SK-N-SH (cell line): Measurements from ENCODE around the gene MED16. TPM values are rescaled to one million over a fixed set of nuclear protein-coding genes. Genes with fewer than 3 reads are reported as not detected.

ENCODE experiments used
- CTCF ChIA-PET: fragments of 300-600, 350-600 bp; formaldehyde crosslinking; extraction: SDS; loops from one replicate; lab custom pipeline; 2021; lab: Yijun Ruan, JAX
- POLR2A ChIA-PET: fragments of 350-600 bp; sonication (Branson Sonifier 250); formaldehyde crosslinking; extraction: SDS; loops from one replicate; lab custom pipeline; 2020; ENCODE audit warnings: antibody characterized with exemption, inconsistent platforms; lab: Yijun Ruan, JAX
- DNase-seq: peaks from one replicate; pipeline ENCODE4 v3.0.0; 2012
- H2AFZ ChIP-seq: fragments of 200-600 bp; sonication (generic); 2 replicates; pipeline ENCODE4 v1.8.1; 2016; ENCODE audit warnings: antibody characterized with exemption, mild to moderate bottlenecking, low read depth
- H3F3A ChIP-seq: fragments of 200-600 bp; sonication (generic); replicated peaks from 2 replicates; pipeline ENCODE3; 2016; ENCODE audit warnings: antibody characterized with exemption, mild to moderate bottlenecking; ENCODE audit not compliant: insufficient read depth
- H3K27ac ChIP-seq, 2 experiments: fragments of 200-500 bp in 1 of 2; fragments of 200-600 bp in 1 of 2; sonication (Bioruptor generic) in 1 of 2; sonication (generic), shearing (Covaris generic) in 1 of 2; 2 replicates each; pipeline versions ENCODE4 v1.5.1 to v1.6.1; 2014 to 2016; ENCODE audit warnings: low read depth in 2 of 2, inconsistent platforms in 1 of 2, low read length in 1 of 2, mild to moderate bottlenecking in 1 of 2, mixed read lengths in 1 of 2
- H3K27me3 ChIP-seq: fragments of 200-600 bp; sonication (generic), shearing (Covaris generic); 2 replicates; pipeline ENCODE4 v1.6.1; 2016; ENCODE audit warnings: mixed run types; ENCODE audit not compliant: insufficient read depth
- H3K36me3 ChIP-seq, 2 experiments: fragments of 200-500 bp in 1 of 2; fragments of 200-600 bp in 1 of 2; sonication (Bioruptor generic) in 1 of 2; sonication (generic) in 1 of 2; replicated peaks in 1 of 2; 2 replicates each; pipeline versions ENCODE3 to v1.5.1; 2014 to 2016; ENCODE audit warnings: low read length in 1 of 2, mild to moderate bottlenecking in 1 of 2; ENCODE audit not compliant: insufficient read depth in 2 of 2, control insufficient read depth in 1 of 2
- H3K4me1 ChIP-seq, 2 experiments: fragments of 200-500 bp in 1 of 2; fragments of 200-600 bp in 1 of 2; sonication (Bioruptor generic) in 1 of 2; sonication (generic), shearing (Covaris generic) in 1 of 2; 2 replicates each; pipeline versions ENCODE4 v1.5.1 to v1.6.1; 2014 to 2016; ENCODE audit warnings: low read depth in 1 of 2, low read length in 1 of 2, mixed run types in 1 of 2; ENCODE audit not compliant: insufficient read depth in 2 of 2, control insufficient read depth in 1 of 2
- H3K4me2 ChIP-seq: fragments of 200-600 bp; sonication (generic), shearing (Covaris generic); 2 replicates; pipeline ENCODE4 v1.6.1; 2017; ENCODE audit warnings: mixed run types
- H3K4me3 ChIP-seq, 2 experiments: fragments of 200-500 bp in 1 of 2; fragments of 200-600 bp in 1 of 2; sonication (Bioruptor generic) in 1 of 2; sonication (generic), shearing (Covaris generic) in 1 of 2; 2 replicates each; pipeline versions ENCODE4 v1.5.1 to v1.8.1; 2014 to 2016; ENCODE audit warnings: low read depth in 2 of 2, inconsistent platforms in 1 of 2, low read length in 1 of 2, mild to moderate bottlenecking in 1 of 2, mixed read lengths in 1 of 2, moderate library complexity in 1 of 2
- H3K79me2 ChIP-seq: fragments of 200-600 bp; sonication (generic); 2 replicates; pipeline ENCODE4 v1.8.1; 2017; ENCODE audit warnings: mild to moderate bottlenecking; ENCODE audit not compliant: insufficient read depth
- H3K9ac ChIP-seq: fragments of 200-600 bp; sonication (generic); 2 replicates; pipeline ENCODE4 v1.6.1; 2017; ENCODE audit warnings: mixed run types
- H3K9me2 ChIP-seq: fragments of 200-600 bp; sonication (generic); 2 replicates; pipeline ENCODE4 v1.6.1; 2017; ENCODE audit warnings: mixed run types
- H3K9me3 ChIP-seq: fragments of 200-600 bp; sonication (generic); 2 replicates; pipeline ENCODE4 v1.6.1; 2017; ENCODE audit warnings: mixed run types, mild to moderate bottlenecking, moderate library complexity
- H4K20me1 ChIP-seq: fragments of 200-600 bp; sonication (generic); 2 replicates; pipeline ENCODE4 v1.6.1; 2017; ENCODE audit warnings: mild to moderate bottlenecking, mixed run types; ENCODE audit not compliant: insufficient read depth
- CHD2 ChIP-seq: fragments of 150-350 bp; IDR thresholded peaks from 2 replicates; pipeline ENCODE4 v1.6.1; 2018; ENCODE audit warnings: low read length; ENCODE audit not compliant: partially characterized antibody
- EP300 ChIP-seq, 2 experiments: IDR thresholded peaks; 2 replicates each; pipeline versions ENCODE4 v1.4.0 to v1.6.1; 2012; ENCODE audit warnings: borderline replicate concordance in 1 of 2, low read depth in 1 of 2, low read length in 1 of 2
- FOXM1 ChIP-seq: IDR thresholded peaks from 2 replicates; pipeline ENCODE4 v1.4.0; 2012; ENCODE audit warnings: low read depth, mild to moderate bottlenecking
- GATA2 ChIP-seq: sonication (generic); formaldehyde crosslinking; IDR thresholded peaks from 2 replicates; pipeline ENCODE4 v1.5.0; 2020; ENCODE audit warnings: mild to moderate bottlenecking, missing genetic modification reagents
- JUND ChIP-seq: IDR thresholded peaks from 2 replicates; pipeline ENCODE4 v1.4.0; 2012
- MEF2A ChIP-seq: IDR thresholded peaks from 2 replicates; pipeline ENCODE4 v1.4.0; 2012; ENCODE audit warnings: low read depth, borderline replicate concordance
- MXI1 ChIP-seq: IDR thresholded peaks from 2 replicates; pipeline ENCODE4 v1.6.1; 2012; ENCODE audit warnings: mild to moderate bottlenecking, low read depth, low read length, improper control_type of control experiment
- RFX5 ChIP-seq: IDR thresholded peaks from 2 replicates; pipeline ENCODE4 v1.6.1; 2012; ENCODE audit warnings: mild to moderate bottlenecking, improper control_type of control experiment, low read length
- RXRA ChIP-seq: IDR thresholded peaks from 2 replicates; pipeline ENCODE4 v1.4.0; 2012; ENCODE audit warnings: low read depth, mild to moderate bottlenecking, borderline replicate concordance
- SIN3A ChIP-seq: IDR thresholded peaks from 2 replicates; pipeline ENCODE4 v1.6.1; 2012; ENCODE audit warnings: low read depth, mild to moderate bottlenecking, low read length, moderate library complexity, borderline replicate concordance
- SMC3 ChIP-seq: IDR thresholded peaks from 2 replicates; pipeline ENCODE4 v1.6.1; 2012; ENCODE audit warnings: low read depth, low read length, improper control_type of control experiment
- TAF1 ChIP-seq: IDR thresholded peaks from 2 replicates; pipeline ENCODE4 v1.6.1; 2012; ENCODE audit warnings: low read depth, mild to moderate bottlenecking, low read length, moderate library complexity, borderline replicate concordance
- WGBS: methylation state at CpG from one replicate; pipeline ENCODE4 v1.1.6; 2017; ENCODE audit warnings: low lambda C conversion rate; 5-methylcytosine and 5-hydroxymethylcytosine counted together
- polyA plus RNA-seq, 3 experiments: library from polyadenylated mRNA; depleted of rRNA; stranded (reverse); fragments of >200 nt; gene quantifications; 2 replicates each; pipeline ENCODE4 v1.2.3, GENCODE V29; 2012
- TF ChIP-seq, protein P1 (sequence below): IDR thresholded peaks from 2 replicates; pipeline ENCODE4 v1.4.0; 2012; ENCODE audit warnings: low read depth, borderline replicate concordance
- TF ChIP-seq, protein P2 (sequence below): fragments of 150-350 bp; IDR thresholded peaks from 2 replicates; pipeline ENCODE4 v1.6.1; 2017; ENCODE audit warnings: antibody characterized with exemption, low read length, low read depth, borderline replicate concordance
- TF ChIP-seq, protein P3 (sequence below): IDR thresholded peaks from 2 replicates; pipeline ENCODE4; 2012

Gene MED16
- polyA plus RNA-seq, 1 of the 3 experiments (the other 2 are of a cell fraction) = 40.6 TPM

DNA sequence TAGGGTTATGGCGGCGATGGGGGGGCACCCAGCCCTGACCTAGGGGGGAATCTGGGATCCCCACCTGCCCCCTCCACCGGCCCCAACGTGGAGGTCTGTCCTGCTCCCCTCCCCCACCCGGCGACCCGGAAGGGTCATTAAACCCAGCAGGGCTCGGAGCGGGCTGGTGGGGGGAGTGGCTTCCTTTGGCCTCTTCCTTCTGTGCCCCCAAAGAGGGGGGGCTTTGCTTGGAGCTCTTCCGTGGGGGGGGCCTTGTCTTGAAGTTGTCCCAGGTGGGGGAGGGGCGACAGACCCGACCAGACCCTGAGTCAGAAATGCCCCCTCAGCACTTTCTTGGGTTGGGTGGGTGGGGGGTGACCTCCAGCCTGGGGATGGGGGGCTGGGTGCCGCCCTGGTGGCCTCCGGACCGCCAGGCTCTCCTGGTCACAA is 34.4 kb upstream of the MED16 start (continued):
- TF ChIP-seq, protein P1, sequence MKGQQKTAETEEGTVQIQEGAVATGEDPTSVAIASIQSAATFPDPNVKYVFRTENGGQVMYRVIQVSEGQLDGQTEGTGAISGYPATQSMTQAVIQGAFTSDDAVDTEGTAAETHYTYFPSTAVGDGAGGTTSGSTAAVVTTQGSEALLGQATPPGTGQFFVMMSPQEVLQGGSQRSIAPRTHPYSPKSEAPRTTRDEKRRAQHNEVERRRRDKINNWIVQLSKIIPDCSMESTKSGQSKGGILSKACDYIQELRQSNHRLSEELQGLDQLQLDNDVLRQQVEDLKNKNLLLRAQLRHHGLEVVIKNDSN = no peak
- TF ChIP-seq MXI1 (no peak), CHD2 (no peak)

DNA sequence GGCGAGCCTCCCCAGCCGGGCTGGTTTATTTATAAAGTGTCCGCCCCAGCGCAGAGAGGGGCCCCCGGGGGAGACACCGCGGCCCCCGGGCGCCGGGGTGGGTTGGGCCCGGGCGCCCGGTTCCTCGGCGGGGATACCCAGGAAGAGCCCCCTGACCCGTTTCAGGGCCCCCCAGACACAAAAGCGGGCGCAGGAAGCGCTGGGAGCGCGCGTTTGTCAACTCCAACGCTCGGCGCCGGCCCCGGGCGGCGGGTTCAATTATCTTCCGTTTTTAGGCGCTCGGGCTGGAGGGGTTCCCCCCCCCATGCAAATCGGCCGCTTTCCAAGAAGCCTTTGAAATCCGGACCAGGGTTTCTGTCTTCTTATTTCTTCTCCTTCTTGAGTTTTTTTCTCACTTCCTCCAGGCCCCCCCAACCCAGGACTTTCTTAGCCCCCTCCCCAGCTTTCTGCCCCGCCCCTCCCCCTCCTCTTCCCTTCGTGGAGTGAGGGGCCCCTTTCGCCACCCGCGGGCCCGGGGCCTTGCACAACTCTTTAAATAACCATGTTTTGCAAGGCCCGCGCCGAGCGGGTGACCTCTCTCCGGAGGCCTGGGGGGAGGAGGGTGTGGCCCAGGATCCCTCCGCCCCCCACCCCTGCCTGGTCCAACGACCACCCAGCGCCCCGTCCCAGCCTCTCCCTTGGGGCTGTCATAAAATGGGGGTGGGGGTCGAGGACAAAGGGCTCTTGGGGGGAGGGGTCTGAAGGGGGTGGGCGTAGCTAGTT is 33.8 kb upstream of the MED16 start:
- Histone ChIP-seq H3K36me3 (peaks cover 0 to 9% of the 10 kb centered on the region in 2 experiments), H3F3A (peaks cover 15% of the 10 kb centered on the region), H3K9me3 (no peaks in the 10 kb centered on the region), H3K4me2 (peak overlapping the region; percentile 91), H3K9me2 (no peaks in the 10 kb centered on the region), H3K27me3 (no peaks in the 10 kb centered on the region), H3K4me3 (peak overlapping the region; percentile 86 to 91), H3K27ac (peak overlapping the region; percentile 46 to 85; a peak in 3 of 4 replicates), H3K79me2 (peaks cover 30% of the 10 kb centered on the region), H2AFZ (0 out of 2 replicates have a peak overlapping the region, but pooled peaks have one; percentile 46), H4K20me1 (no peaks in the 10 kb centered on the region), H3K9ac (peak overlapping the region; percentile 87), H3K4me1 (peaks cover 7 to 18% of the 10 kb centered on the region in 2 experiments; a peak in 1 of 4 replicates)
- CTCF ChIA-PET = interaction anchor here (0.8 to 2.1 kb wide), 4 partner anchors 32 to 318 kb away, joined by 3 to 8 read pairs (median 4); partner anchors contain the start of gene WDR18
- TF ChIP-seq, protein P2, sequence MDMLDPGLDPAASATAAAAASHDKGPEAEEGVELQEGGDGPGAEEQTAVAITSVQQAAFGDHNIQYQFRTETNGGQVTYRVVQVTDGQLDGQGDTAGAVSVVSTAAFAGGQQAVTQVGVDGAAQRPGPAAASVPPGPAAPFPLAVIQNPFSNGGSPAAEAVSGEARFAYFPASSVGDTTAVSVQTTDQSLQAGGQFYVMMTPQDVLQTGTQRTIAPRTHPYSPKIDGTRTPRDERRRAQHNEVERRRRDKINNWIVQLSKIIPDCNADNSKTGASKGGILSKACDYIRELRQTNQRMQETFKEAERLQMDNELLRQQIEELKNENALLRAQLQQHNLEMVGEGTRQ = no peak
- TF ChIP-seq MXI1 = peak; percentile 35; the same call in 1 of the 2 replicates
- WGBS = 2% methylated on average over 26 of the region's 52 CpGs
- POLR2A ChIA-PET = no interaction called here
- DNase-seq = peak; percentile 78

DNA sequence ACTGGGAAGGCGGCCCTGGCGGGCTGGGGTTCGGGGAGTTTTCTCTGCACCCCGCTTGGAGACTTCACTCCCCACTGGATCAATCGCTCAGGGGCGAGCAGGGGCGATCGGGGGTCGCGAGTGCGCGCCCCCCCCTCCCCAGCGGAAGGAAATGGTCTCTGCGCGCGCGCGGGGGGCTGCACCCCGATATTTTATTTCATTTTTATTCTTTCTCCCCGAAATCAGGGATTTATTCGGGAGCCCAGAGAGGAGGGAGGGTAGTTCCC is 33.3 kb upstream of the MED16 start:
- TF ChIP-seq EP300 (IDR thresholded peaks at IDR 0.05; ENCODE audit: borderline replicate concordance in 1 of 2, low read depth in 1 of 2, low read length in 1 of 2) = no peak
- TF ChIP-seq MEF2A = no peak
- TF ChIP-seq JUND = no peak
- TF ChIP-seq SIN3A = no peak
- TF ChIP-seq SMC3 = no peak
- no peak for TF ChIP-seq RXRA
- TF ChIP-seq RFX5 = no peak
- TF ChIP-seq GATA2 (CRISPR knock-in tag) = no peak
- TF ChIP-seq TAF1 = no peak
- no peak for TF ChIP-seq FOXM1
- TF ChIP-seq, protein P3, sequence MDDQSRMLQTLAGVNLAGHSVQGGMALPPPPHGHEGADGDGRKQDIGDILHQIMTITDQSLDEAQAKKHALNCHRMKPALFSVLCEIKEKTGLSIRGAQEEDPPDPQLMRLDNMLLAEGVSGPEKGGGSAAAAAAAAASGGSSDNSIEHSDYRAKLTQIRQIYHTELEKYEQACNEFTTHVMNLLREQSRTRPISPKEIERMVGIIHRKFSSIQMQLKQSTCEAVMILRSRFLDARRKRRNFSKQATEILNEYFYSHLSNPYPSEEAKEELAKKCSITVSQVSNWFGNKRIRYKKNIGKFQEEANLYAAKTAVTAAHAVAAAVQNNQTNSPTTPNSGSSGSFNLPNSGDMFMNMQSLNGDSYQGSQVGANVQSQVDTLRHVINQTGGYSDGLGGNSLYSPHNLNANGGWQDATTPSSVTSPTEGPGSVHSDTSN = no peak
- Histone ChIP-seq H3K4me3 (peak overlapping the region; percentile 86 to 91), H3K9me2 (no peaks in the 10 kb centered on the region), H3K79me2 (peaks cover 30% of the 10 kb centered on the region), H3K4me2 (peak overlapping the region; percentile 91), H2AFZ (0 out of 2 replicates have a peak overlapping the region, but pooled peaks have one; percentile 46), H3F3A (peaks cover 15% of the 10 kb centered on the region), H3K36me3 (peaks cover 0 to 9% of the 10 kb centered on the region in 2 experiments), H3K27me3 (peaks cover 2% of the 10 kb centered on the region; the same call in 1 of the 2 replicates), H3K9me3 (no peaks in the 10 kb centered on the region), H3K27ac (peak overlapping the region; percentile 46 to 85; a peak in 3 of 4 replicates), H3K4me1 (peaks cover 7 to 18% of the 10 kb centered on the region in 2 experiments; a peak in 1 of 4 replicates), H3K9ac (peak overlapping the region; percentile 87), H4K20me1 (no peaks in the 10 kb centered on the region)
- DNase-seq = no peak
- WGBS = under 1% methylated on average over 15 of the region's 21 CpGs
- POLR2A ChIA-PET = no interaction called here
- CTCF ChIA-PET = interaction anchor here (0.9 to 2.1 kb wide), 2 partner anchors 31 to 58 kb away, joined by 3 to 8 read pairs; partner anchors contain the start of gene WDR18
